Pancreas (tissue), 10 donors: ENCODE results near the gene BACE2. TPM values are rescaled to one million over a fixed set of nuclear protein-coding genes. Genes with fewer than 3 reads are reported as not detected.

Experiments used
- ATAC-seq, 4 donors: fragments of 200-7000 bp; cut with Tn5 transposase; one replicate each; pipeline versions ENCODE4 v1.8.0 to v1.9.1; 2020; ENCODE audit warnings: mild to moderate bottlenecking in 4 of 4, moderate library complexity in 4 of 4
- DNase-seq, 6 donors: peaks; one replicate each; pipeline ENCODE4 v3.0.0-alpha.2; 2020
- FAIRE-seq: peaks from 2 replicates; lab custom pipeline; 2012; peaks lifted over from hg19 to GRCh38; lab: Jason Lieb, UNC
- H3K27ac ChIP-seq, 4 donors: fragments of 200-600 bp; sonication (generic); 1 replicate in 3 of 4; 2 replicates in 1 of 4; pipeline versions ENCODE4 v1.5.0 to v1.8.0; 2020
- H3K27me3 ChIP-seq, 4 donors: fragments of 200-600 bp; one replicate each; pipeline ENCODE4 v1.8.0; 2021
- H3K36me3 ChIP-seq, 3 donors: fragments of 200-600 bp; sonication (generic) in 1 of 3; one replicate each; pipeline versions ENCODE4 v1.5.0 to v1.8.0; 2020 to 2021
- H3K4me1 ChIP-seq, 3 donors: fragments of 200-600 bp; one replicate each; pipeline ENCODE4 v1.8.0; 2021
- H3K4me3 ChIP-seq, 4 donors: fragments of 200-600 bp; sonication (generic) in 2 of 4; one replicate each; pipeline versions ENCODE4 v1.5.0 to v1.8.0; 2020 to 2021
- H3K9me3 ChIP-seq, 4 donors: fragments of 200-600 bp; one replicate each; pipeline ENCODE4 v1.8.0; 2021
- CTCF ChIP-seq, 4 donors: fragments of 200-600 bp; sonication (generic) in 3 of 4; IDR thresholded peaks; one replicate each; pipeline versions ENCODE4 v1.5.0 to v1.8.0; 2021; ENCODE audit warnings: antibody characterized with exemption in 4 of 4
- WGBS, 2 donors: extraction: QIAGEN DNeasy Blood & Tissue Kit; methylation state at CpG; one replicate each; pipeline ENCODE4 v1.1.7; 2013; 5-methylcytosine and 5-hydroxymethylcytosine counted together
- intact Hi-C, 3 donors: fragments of 100-400 bp; cut with DNase I; formaldehyde crosslinking; loops; one replicate each; pipeline versions ENCODE4 v1.11.1 to v1.14.2; 2022
- polyA plus RNA-seq, 2 donors: library from polyadenylated mRNA; stranded (reverse); fragments of 200-250 nt; gene quantifications; one replicate each; pipeline ENCODE4 v1.2.3, GENCODE V29; 2013
- total RNA-seq, 6 donors: library from RNA; stranded (reverse); fragmentation: NEBNext Ultra II Directional in 4 of 6; extraction: Animal tissue kit (Norgen Biotek cat#: 25700) in 4 of 6; gene quantifications; one replicate each; pipeline versions ENCODE4 v1.2.1 to v1.2.4, GENCODE V29; 2021 to 2023
- donor health status: healthy with polysubstance abuse.
- donor health status: DM: no; HTN: no; CAD: no; lungs with moderate emphysema.
- donor health status: DM: no; HTN: no; CAD: no.
- donor health status: control.
- donor health status: control.
- donor health status: Bipolar disorder and iron deficiency.
- donor health status: DM: yes; HTN: yes; CAD: no.
- donor health status: DM: no; HTN: no; CAD: no.
- donor health status: DM: no; HTN: no; CAD: no.
- donor health status: DM: yes; HTN: yes; CAD: no.

Gene BACE2
- total and polyA plus RNA-seq, 8 donors, result 14.4 to 85.6 (median 42.9) TPM

GRCh38 chr21:41149199-41149598, 18.8 kb upstream of the BACE2 start:
- Histone ChIP-seq H3K27ac (no peak overlapping the region), H3K27me3 (no peaks in the 10 kb centered on the region), H3K9me3 (no peaks in the 10 kb centered on the region), H3K4me1 (no peaks in the 10 kb centered on the region), H3K36me3 (no peaks in the 10 kb centered on the region), H3K4me3 (no peak overlapping the region)
- TF ChIP-seq CTCF (IDR thresholded peaks at IDR 0.05), result no peak
- DNase-seq (no peak), FAIRE-seq (no peak), ATAC-seq (no peak)
- 70 to 81% methylated on average over 6 of the region's 6 CpGs for WGBS, 2 donors
- intact Hi-C loops, result no loop called here

GRCh38 chr21:41152147-41152546, 15.8 kb upstream of the BACE2 start:
- no peak for DNase-seq
- TF ChIP-seq CTCF (IDR thresholded peaks at IDR 0.05), result no peak
- intact Hi-C loops, result no loop called here
- WGBS, 2 donors, result 94 to 95% methylated on average over 1 of the region's 1 CpG
- no peak for ATAC-seq
- H3K4me1 ChIP-seq, result no peaks in the 10 kb centered on the region
- no peak overlapping the region for H3K4me3 ChIP-seq
- no peaks in the 10 kb centered on the region for H3K36me3 ChIP-seq
- no peaks in the 10 kb centered on the region for H3K27me3 ChIP-seq
- no peak for FAIRE-seq
- H3K9me3 ChIP-seq, result no peaks in the 10 kb centered on the region
- no peak overlapping the region for H3K27ac ChIP-seq

- no peaks in the 10 kb centered on the region for H3K36me3 ChIP-seq
- no peak for FAIRE-seq
- no peak for TF ChIP-seq CTCF (IDR thresholded peaks at IDR 0.05)
- no peak for DNase-seq
- intact Hi-C loops, result no loop called here
- no peak overlapping the region for H3K27ac ChIP-seq
- no peaks in the 10 kb centered on the region for H3K27me3 ChIP-seq
- H3K4me3 ChIP-seq, result no peak overlapping the region
- ATAC-seq, result no peak
- H3K9me3 ChIP-seq, result no peaks in the 10 kb centered on the region
- no peaks in the 10 kb centered on the region for H3K4me1 ChIP-seq
These were observed 14.5 kb upstream of the BACE2 start for GRCh38 chr21:41153443-41153842.

- FAIRE-seq (no peak), ATAC-seq (peak in 1 of 4 donors; percentile 18), DNase-seq (no peak)
- Histone ChIP-seq H3K4me1 (no peaks in the 10 kb centered on the region), H3K27me3 (no peaks in the 10 kb centered on the region), H3K36me3 (no peaks in the 10 kb centered on the region), H3K9me3 (no peaks in the 10 kb centered on the region), H3K27ac (no peak overlapping the region), H3K4me3 (no peak overlapping the region)
- 62 to 65% methylated on average over 5 of the region's 5 CpGs for WGBS, 2 donors
- intact Hi-C loops, result no loop called here
- no peak for TF ChIP-seq CTCF (IDR thresholded peaks at IDR 0.05)
These were observed 11.8 kb upstream of the BACE2 start for GRCh38 chr21:41156142-41156541.

GRCh38 chr21:41158026-41158425, 9.9 kb upstream of the BACE2 start:
- Histone ChIP-seq H3K27me3 (no peaks in the 10 kb centered on the region), H3K27ac (no peak overlapping the region), H3K36me3 (no peaks in the 10 kb centered on the region), H3K4me3 (no peak overlapping the region), H3K4me1 (no peaks in the 10 kb centered on the region), H3K9me3 (no peaks in the 10 kb centered on the region)
- intact Hi-C loops, result no loop called here
- FAIRE-seq (no peak), ATAC-seq (no peak), DNase-seq (no peak)
- TF ChIP-seq CTCF (IDR thresholded peaks at IDR 0.05), result no peak
- 96 to 98% methylated on average over 2 of the region's 2 CpGs for WGBS, 2 donors
